ENCODE measurements around the gene PPP2R2B.
"Not testable (repeated sequence)": the region's sequence is repeated elsewhere in the genome, so short reads cannot be mapped to it uniquely, and the experiment has no call there.

Gene PPP2R2B

GRCh38 chr5:146731909-146732659 is 146.5 kb downstream of the PPP2R2B start:
- peaks cover 5% of the 10 kb centered on the region for H3K4me1 ChIP-seq

DNA sequence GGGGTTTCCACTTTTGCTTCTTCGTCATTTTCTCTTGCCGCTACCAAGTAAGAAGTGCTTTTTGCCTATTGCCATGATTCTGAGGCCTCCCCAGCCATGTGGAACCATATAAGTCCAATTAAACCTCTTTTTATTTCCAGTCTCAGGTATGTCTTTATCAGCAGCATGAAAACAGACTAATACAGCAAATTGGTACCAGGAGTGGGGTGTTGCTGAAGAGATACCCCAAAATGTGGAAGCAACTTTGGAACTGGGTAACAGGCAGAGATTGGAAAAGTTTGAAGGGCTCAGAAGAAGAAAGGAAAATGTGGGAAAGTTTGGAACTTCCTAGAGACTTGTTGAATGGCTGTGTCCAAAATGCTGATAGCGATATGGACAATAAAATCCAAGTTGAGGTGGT is 149.8 kb downstream of the PPP2R2B start:
- not testable (repeated sequence) for H3K4me3 ChIP-seq (ENCODE audit: low read depth, low read length); H3K79me2 ChIP-seq; H3K9ac ChIP-seq; H3K4me1 ChIP-seq; H3K4me2 ChIP-seq (ENCODE audit: low read length); H3K27ac ChIP-seq; H2AFZ ChIP-seq; H3K27me3 ChIP-seq (ENCODE audit: control insufficient read depth, insufficient read depth, low read length); H3K36me3 ChIP-seq (ENCODE audit: control insufficient read depth, insufficient read depth, low read length); H3K9me3 ChIP-seq (ENCODE audit: control insufficient read depth, low read length)

More at GRCh38 chr5:146731909-146732659, 146.5 kb downstream of the PPP2R2B start:
- Histone ChIP-seq H3K27me3 (ENCODE audit: control insufficient read depth, insufficient read depth, low read length) (no peaks in the 10 kb centered on the region), H3K27ac (no peak overlapping the region), H3K79me2 (no peaks in the 10 kb centered on the region), H2AFZ (no peak overlapping the region), H3K9me3 (ENCODE audit: control insufficient read depth, low read length) (no peaks in the 10 kb centered on the region), H3K4me3 (ENCODE audit: low read depth, low read length) (no peak overlapping the region), H3K36me3 (ENCODE audit: control insufficient read depth, insufficient read depth, low read length) (no peaks in the 10 kb centered on the region), H3K4me2 (ENCODE audit: low read length) (no peak overlapping the region), H3K9ac (no peak overlapping the region)
- TF ChIP-seq CTCF (IDR thresholded peaks at IDR 0.05), result no peak

GRCh38 chr5:146726891-146727290 is 151.7 kb downstream of the PPP2R2B start:
- Histone ChIP-seq H3K27me3 (ENCODE audit: control insufficient read depth, insufficient read depth, low read length) (no peaks in the 10 kb centered on the region), H3K9me3 (ENCODE audit: control insufficient read depth, low read length) (no peaks in the 10 kb centered on the region), H3K9ac (no peak overlapping the region), H3K4me2 (ENCODE audit: low read length) (no peak overlapping the region), H3K4me1 (peaks cover 9% of the 10 kb centered on the region), H3K36me3 (ENCODE audit: control insufficient read depth, insufficient read depth, low read length) (no peaks in the 10 kb centered on the region), H3K79me2 (no peaks in the 10 kb centered on the region), H3K27ac (no peak overlapping the region), H2AFZ (no peak overlapping the region), H3K4me3 (ENCODE audit: low read depth, low read length) (no peak overlapping the region)
- TF ChIP-seq CTCF (IDR thresholded peaks at IDR 0.05), result no peak

GRCh38 chr5:146726020-146726419 is 152.5 kb downstream of the PPP2R2B start:
- no peak overlapping the region for H3K9ac ChIP-seq

GRCh38 chr5:146725025-146725424 is 153.5 kb downstream of the PPP2R2B start:
- Histone ChIP-seq H3K4me1 (peaks cover 14% of the 10 kb centered on the region), H3K4me2 (ENCODE audit: low read length) (no peak overlapping the region), H3K79me2 (no peaks in the 10 kb centered on the region), H3K9ac (no peak overlapping the region), H3K36me3 (ENCODE audit: control insufficient read depth, insufficient read depth, low read length) (no peaks in the 10 kb centered on the region), H3K27me3 (ENCODE audit: control insufficient read depth, insufficient read depth, low read length) (no peaks in the 10 kb centered on the region), H2AFZ (no peak overlapping the region), H3K4me3 (ENCODE audit: low read depth, low read length) (no peak overlapping the region), H3K9me3 (ENCODE audit: control insufficient read depth, low read length) (no peaks in the 10 kb centered on the region), H3K27ac (no peak overlapping the region)
- TF ChIP-seq CTCF (IDR thresholded peaks at IDR 0.05), result no peak

More at GRCh38 chr5:146726020-146726419, 152.5 kb downstream of the PPP2R2B start:
- Histone ChIP-seq H3K4me3 (ENCODE audit: low read depth, low read length) (no peak overlapping the region), H3K79me2 (no peaks in the 10 kb centered on the region), H3K27me3 (ENCODE audit: control insufficient read depth, insufficient read depth, low read length) (no peaks in the 10 kb centered on the region), H3K36me3 (ENCODE audit: control insufficient read depth, insufficient read depth, low read length) (no peaks in the 10 kb centered on the region), H2AFZ (no peak overlapping the region), H3K27ac (no peak overlapping the region), H3K4me2 (ENCODE audit: low read length) (no peak overlapping the region), H3K4me1 (peaks cover 14% of the 10 kb centered on the region), H3K9me3 (ENCODE audit: control insufficient read depth, low read length) (no peaks in the 10 kb centered on the region)
- TF ChIP-seq CTCF (IDR thresholded peaks at IDR 0.05), result no peak

All from parathyroid adenoma (tissue), 2 donors.